Activated CD8-positive, alpha-beta memory T cell treated with anti-CD3 and anti-CD28 coated beads, Interleukin-2, amount 50 U/mL, for 1 hour (primary cell): ENCODE results near the gene IPO9.
"Not testable (repeated sequence)": the region's sequence is repeated elsewhere in the genome, so short reads cannot be mapped to it uniquely, and the experiment has no call there.

Experiments used
- DNase-seq: peaks from one replicate; pipeline ENCODE4 v3.0.0-alpha.2; 2020; ENCODE audit errors: extremely low read depth

The IPO9 gene

DNA sequence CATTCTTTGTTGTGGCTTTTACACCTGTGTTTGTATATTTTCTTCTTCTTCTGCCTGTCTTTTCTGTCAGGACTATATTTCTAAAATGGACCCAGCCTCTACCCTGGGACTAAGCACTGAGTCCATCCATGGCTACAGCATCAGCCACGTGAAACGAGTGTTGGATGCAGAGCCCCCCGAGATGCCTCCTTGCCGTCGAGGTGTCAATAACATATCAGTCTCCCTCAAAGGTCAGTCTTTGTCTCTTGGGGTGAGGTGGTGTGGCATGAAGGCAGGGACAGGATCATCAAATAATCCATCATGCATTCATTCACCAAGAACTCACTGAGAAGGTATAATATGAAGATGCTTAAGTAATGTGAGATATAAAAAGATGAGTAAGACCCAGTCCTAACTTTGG lies 19.1 kb upstream of the IPO9 start:
- DNase-seq: no peak

DNA sequence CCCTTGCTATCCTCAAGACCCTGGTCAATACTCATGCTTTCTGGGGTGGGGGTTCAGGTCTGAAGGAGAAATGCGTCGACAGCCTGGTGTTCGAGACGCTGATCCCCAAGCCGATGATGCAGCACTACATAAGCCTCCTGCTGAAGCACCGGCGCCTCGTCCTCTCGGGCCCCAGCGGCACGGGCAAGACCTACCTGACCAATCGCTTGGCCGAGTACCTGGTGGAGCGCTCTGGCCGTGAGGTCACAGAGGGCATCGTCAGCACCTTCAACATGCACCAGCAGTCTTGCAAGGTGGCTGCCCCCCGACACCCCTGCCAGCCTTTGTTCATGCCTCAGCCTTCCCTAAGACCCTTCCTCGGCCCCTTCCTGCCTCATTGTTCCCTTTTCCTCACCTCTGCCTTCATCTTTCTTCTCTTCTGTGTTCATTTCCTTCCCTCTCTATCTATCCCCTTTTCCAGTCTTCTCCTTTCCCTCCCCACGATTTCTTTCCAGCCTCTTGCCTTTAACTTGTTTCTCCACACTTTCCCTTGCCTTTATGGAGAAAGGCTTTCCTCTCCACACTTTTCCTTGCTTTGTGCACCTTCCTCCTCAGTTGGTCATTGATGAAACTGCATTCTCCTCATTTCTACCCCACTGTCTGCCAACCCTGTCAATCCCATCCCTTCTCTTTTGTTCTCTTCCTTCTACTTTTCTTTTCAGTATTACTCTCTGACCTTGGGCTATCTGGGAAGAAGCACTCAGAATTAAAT lies 18.3 kb upstream of the IPO9 start:
- no peak for DNase-seq

DNA sequence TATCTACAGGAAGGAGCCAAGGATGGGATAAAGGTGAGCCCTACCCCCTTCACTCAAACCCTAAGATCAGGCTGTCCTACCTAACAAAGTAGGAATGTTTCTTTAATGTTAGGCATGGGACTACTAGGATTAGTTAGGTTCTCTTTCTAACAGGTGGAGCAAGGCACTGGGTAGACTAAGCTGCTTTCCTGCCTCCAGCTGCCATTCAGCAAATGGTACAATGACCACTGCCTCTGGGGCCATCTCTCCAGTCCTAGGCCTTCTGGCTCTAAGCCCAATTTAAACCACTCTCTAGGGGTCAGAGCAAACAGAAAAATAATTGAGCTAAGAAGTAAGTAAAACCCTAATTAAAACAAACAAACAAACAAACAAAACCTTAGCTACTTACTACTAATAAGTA lies 15.7 kb upstream of the IPO9 start:
- no peak for DNase-seq

DNA sequence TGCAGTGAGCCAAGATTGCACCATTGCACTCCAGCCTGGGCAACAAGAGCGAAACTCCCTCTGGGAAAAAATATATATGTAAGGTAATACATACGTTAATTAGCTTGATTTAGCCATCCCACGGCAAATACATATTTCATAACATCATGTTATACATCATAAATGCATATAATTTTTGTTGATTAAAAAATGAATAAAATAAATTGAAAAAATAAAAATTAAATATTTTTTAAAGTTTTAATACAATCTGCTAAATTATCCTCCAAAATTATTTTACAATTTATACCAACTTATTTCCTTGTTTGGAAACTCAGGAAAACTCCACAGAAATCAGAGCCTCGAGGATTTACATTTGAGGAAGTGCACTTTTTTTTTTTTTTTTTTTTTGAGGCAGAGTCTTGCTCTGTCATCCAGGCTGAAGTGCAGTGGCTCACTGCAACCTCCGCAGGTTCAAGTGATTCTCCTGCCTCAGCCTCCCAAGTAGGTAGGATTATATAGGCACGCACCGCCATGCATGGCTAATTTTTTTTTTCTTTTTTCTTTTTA lies 12.6 kb upstream of the IPO9 start:
- DNase-seq: no peak

DNA sequence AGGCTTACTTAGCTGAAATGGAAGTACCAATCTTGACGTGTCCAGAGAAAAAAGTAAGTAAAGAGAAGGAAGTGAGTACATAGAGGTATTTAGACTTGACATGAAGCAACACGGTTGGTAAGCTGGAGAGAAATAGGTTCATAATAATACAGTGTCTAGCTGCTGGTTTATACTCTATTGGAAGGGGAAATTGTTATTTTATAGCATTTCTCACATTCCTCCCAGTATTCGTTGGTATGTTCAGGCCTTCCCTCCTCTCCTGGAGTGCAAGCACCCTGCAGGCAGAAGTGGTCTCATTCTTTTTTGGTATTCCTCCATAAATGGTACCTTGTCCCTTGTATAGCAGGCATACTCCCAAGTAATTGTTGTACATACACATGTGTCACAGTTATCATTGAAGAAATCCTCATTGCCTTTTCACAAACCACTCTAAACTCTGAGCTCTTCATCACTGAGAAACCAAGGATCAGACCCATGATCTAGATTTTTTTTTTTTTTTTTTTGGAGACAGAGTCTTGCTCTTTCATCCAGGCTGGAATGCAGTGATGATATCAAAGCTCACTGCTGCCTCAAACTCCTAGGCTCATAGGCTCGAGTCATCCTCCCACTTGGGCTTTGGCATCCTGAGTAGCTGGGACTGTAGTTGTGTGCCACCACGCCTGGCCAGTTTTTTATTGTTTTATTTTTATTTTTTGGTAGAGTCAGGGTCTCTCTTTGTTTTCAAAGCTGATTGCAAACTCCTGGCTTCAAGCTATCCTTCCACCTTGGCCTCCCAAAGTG lies 9.8 kb upstream of the IPO9 start:
- no peak for DNase-seq

DNA sequence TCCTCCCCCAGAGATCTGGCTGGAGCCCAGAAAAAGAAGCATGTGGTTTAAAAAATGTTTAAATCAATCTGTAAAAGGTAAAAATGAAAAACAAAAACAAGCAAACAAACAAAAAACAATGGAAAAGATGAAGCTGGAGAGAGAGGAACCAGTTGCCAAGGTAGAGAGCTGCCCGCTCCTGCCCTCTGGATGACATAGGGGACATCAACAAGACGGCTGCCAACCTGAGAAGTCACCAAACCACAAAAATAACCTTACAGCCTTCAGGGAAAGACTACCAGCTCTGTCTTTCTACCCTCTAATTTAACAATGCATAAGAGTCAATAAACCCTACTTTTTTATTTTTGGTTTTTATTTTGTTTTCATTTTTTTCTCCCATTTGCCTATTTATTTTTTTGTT lies 8.5 kb upstream of the IPO9 start:
- no peak for DNase-seq

DNA sequence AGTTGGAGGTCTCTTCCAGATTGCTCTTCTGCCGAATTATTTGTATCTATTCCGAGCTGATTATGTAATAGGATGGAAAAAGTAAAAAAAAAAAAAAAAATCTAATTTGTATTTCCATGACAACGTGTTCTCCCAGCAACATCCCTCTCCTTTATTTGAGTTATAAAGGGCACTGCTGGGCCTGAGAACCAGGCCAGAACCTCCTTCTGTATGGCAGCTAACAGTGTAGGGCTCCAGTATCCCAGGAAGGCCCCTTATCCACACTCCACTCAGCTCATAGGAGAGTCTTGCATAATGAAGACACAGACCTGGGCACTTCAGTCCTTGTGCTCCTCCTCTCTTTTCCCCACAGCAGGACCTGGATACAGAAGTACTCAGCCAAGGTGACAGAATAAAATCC lies 3.7 kb upstream of the IPO9 start:
- DNase-seq: no peak

DNA sequence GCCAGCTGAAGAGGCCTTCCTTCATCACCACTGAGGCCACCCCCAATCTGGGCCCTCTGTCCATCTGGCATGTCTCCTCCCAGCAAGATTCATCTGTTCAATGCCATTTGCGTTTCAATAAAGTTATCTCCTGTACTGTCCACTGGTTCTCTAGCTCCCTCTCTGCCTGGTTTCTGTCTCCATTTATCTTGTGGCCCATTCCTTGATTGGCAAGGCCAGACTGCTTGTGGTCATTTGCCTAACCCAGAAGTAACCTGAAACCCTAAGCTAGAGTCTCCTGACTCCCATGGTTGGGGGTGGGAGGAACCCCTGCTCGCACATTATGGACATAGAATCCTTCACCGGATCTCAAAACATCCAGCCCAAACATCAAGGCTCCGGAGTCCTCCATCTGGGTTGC lies 2.1 kb upstream of the IPO9 start:
- no peak for DNase-seq

DNA sequence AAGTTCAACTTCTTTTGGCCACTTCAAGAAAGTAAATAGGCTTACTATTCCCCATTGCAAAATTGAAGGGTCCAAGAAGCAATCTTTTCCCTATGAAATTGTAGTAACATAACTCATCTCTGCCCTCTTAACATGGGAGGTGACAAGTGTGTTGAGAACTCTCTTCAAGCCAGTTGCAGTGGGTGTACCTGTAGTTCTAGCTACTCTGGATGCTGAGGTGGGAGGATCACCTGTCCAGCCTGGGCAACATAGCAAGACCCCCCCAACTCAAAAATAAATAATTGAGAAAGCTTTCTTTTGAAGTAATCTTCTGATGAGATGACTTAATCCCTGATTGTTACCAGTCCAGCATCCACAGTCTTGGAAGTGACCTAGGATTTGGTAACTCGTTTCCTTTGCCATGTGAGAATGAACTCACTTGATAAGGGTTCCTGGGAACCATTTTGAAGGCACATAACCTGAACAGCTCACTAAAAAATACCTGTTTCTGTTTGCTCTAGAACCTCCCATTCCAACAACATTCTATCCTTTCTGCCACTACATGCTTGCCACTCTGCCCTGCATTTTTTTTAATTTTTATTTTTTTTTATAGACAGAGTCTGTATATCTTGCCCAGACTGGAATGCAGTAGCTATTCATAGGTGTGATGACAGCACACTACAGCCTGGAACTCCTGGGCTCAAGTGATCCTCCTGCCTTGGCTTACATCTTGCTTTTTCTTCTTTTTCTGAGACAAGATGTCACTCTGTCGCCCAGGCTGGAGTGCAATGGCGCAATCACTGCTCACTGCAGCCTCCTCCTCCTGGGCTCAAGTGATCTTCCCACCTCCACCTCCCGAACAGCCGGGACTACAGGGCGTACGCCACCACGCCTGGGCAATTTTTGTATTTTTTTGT lies 1.4 kb upstream of the IPO9 start:
- DNase-seq: no peak

DNA sequence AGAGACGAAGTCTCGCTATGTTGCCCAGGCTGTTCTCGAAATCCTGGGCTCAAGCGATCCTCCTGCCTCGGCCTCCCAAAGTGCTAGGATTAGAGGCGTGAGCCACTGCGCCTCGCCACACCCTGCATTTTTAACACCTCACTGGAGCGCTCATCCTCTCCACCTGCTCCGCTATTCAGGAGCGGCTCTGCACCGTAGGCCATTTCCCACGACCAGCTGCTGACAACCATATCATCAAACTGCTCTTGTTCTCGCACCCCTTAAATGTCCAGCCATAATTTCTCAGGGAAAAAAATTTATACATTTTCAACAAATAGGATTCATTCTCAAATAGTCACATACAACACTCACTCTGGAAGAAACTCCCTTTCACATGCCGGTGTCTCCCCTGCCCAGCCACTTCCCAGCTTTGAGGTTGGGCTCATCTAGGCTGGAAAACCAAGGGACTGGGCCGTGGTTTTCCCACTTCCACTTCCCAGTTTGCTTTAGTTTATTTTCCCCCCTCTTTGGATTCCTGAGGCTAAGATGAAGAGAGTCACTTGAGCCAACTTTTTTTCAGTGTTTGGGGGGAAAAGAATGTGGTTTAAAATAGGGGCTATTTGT lies 639 bp upstream of the IPO9 start:
- DNase-seq: no peak

DNA sequence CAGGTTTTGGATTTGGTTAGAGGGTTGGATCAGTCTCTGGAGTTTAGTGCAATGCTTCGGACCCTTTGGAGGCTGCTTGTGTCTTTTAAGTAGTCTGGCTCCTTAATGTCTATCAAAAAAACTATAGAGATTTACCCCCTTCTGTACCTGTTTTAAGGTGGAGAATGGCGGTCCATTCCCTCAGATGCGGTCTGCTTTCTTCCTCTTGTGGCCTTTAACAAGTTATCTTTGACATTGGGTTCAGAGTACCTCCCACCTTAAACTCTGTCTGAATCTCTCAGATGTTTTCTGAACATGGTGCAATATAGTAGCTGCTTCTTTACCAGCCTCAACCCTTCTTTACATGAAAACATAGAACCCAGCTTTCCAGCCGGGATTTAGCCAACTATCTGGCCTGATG lies 2.4 kb downstream of the IPO9 start:
- DNase-seq: no peak

DNA sequence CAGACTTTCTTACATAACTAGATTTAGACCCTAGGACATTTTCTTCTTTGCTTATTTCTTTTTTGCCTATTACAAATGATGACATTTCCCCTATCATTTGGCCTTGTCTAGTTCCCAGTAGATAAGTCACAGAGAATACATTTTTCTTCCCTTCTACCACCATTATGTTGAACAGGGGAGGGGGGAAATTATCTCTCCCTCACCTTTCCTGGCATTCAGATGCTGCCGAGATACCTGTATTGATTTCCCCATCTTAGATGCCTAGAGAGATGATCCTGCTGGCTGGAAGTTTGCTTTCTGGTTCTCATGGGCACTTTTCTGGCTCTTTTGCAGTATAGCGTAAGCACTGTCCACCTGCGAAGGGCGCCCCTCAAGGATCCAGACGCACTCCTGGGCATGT lies 5.7 kb downstream of the IPO9 start:
- DNase-seq: no peak

DNA sequence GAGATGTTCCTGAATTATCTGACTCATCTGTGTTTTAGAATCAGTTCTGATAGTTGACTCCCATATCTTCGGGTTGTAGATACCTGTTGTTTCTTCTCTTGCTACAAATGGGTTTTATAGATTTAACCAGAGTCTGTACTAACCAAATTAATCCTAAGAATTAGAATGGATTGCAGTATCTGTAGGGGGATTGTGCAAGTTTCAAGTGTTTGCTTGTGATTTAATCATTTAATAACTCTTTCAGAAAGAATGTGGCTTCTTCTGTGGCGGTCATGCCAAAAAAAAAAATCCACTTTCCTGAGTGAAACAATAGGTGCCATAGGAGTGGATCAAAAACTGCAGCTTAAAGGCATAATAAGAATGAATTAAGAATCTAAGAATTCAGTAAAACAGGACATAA lies 9.4 kb downstream of the IPO9 start:
- no peak for DNase-seq

DNA sequence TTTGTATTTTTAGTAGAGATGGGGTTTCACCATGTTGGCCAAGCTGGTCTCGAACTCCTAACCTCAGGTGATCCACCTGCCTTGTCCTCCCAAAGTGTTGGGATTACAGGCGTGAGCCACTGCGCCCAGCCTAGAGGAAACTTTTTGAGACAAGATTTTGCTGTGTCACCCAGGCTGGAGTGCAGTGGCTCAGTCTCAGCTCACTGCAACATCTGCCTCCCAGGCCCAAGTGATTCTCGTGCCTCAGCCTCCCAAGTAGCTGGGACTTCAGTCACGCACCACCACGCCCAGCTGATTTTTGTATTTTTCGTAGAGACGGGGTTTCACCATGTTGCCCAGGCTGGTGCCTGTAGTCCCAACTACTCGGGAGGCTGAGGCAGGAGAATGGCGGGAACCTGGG lies 10.1 kb downstream of the IPO9 start:
- not testable (repeated sequence) for DNase-seq

DNA sequence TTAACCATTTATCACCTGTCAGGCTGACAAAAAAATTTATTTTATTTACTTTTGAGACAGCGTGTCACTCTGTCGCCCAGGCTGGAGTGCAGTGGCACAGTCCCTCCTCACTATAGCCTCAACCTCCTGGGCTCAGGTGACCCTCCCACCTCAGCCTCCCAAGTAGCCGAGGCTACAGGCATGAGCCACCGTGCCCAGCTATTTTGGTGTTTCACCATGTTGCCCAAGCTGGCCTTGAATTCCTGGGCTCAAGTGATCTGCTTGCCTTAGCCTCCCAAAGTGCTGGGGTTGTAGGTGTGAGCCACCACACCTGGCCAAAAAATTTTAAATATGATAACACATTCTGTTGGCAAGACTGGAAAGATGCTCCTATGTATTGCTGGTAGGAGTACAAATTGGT lies 11.1 kb downstream of the IPO9 start:
- no peak for DNase-seq

DNA sequence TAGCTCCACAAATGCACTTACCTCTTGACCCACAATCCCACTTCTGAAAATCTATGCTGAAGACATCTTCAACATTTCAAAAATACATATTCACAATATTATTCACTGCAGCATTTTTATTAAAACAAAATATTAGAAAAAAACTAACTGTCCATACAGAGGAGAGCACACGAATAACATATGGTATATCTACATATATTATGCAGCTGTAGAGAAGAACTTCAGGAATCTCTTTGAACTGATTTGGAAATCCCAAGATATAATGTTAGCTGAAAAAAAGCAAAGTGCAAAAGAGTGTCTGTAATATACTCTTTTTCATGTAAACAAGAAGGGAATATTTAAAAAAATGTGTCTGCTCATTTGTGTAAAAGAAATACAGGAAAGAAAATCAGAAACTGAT lies 11.5 kb downstream of the IPO9 start:
- no peak for DNase-seq

DNA sequence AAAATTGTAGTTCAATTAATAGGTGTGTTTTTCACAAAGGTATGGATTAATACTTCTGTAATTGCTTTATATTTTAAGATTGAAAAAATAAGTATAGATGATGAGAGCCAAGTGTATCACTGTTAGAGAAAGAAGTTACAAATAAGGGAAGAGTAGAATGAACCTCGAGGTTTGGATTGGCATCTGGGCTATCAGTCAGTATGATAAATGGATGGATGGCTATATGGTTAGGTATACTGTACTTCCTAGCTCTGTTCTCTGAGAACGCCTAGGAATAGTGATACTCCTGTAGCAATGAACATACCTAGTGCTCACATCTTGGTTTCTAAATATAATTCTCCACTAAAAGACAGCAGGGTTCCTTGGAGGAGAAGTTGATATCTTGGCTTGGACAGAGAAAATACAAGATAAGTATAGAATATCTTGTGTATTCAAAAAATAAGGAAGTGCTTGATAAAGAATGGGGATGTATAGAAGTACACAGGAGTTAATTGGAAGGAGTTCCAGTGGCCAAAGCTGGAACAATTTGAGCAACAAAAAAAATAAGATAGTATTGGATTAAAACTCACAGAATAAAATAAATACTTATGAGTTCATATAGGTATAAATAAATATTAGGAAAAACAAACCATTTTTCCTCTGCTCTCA lies 12.4 kb downstream of the IPO9 start:
- DNase-seq: no peak

DNA sequence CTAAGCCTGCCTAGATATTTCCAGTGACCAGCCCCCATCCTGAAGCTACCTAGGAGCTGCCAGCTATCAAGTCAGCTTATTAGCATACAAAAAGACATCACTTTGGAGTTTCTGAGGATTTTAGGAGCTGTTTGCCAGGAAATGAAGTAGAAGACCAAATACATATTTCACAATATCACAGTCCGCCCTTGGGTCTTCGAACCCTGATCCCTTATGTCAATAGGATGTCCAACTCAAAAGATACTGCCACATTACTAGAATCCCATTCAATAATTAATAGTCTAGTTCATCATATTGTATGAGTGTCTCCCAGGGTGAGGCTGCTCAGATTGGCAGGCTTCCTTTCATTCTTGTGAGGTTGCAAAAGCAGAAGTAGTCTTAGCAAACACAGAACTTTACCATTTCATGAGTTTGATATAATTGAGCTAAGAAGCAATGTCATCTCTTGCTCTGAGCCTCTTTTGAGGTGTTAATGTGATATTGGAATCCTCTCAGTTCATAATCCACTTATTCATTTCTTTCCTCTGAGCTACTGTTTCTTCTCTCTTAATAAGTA lies 13.6 kb downstream of the IPO9 start:
- no peak for DNase-seq

DNA sequence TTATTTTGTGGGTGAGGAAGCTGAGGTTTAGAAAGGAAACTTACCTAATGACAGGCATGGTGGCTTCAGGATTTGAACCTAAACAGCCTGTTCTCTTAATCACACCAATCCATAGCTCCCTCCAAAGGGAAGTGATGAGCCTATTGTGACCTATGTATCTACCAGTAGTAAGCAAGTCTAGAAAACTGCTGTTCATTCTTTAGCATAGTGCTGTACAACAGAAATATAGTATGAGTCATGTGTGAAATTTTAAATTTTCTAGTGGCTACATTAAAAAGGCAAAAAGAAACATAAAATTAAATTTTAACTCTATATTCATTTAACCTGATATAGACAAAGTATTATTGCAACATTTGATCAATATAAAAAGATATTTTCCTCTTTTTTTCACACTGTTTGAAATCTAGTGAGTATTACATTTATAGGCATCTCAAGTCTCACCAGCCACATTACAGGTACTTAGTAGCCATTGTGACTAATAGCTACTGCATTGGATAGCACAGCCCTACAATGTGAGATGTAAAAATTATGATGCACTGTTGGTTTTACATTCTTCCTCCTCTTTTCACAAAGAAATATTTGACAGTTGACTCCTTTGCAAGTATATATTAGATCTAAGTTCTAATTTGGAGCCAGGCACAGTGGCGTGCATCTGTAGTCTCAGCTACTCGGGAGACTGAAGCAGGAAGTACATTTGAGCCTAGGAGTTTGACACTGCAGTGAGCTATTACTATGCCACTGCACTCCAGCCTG lies 16.6 kb downstream of the IPO9 start:
- DNase-seq: no peak

DNA sequence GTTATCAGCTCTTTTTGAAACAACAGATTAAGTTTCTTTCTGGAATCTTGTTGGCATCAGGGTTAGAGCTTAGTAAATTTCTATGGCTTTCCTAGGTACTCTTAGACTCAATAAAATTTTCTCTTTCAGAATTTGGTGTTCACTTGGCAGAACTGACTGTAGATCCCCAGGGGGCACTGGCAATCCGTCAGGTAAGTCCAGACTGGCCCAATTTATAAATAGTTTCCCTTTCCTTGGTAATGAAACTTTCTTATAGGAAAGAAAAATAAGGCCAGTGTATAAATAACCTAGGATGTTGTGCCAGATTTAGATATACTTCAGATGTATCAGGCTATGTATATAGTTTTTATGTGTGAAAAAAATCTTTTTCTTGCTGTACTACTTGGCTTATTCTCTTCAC lies 18.2 kb downstream of the IPO9 start:
- no peak for DNase-seq
